SIG-M5 treated with dmso at 0.1 percent for 504 hours (cell line): Measurements from ENCODE around the gene GRIN2D.
"Not testable (repeated sequence)": the region's sequence is repeated elsewhere in the genome, so short reads cannot be mapped to it uniquely, and the experiment has no call there.

ENCODE experiments used
- DNase-seq: peaks from one replicate; lab custom pipeline; 2025; ENCODE audit not compliant: unreplicated experiment; lab: John Stamatoyannopoulos, UW

Gene GRIN2D

GRCh38 chr19:48371367-48371766, 22.1 kb upstream of the GRIN2D start:
- DNase-seq: no peak

- DNase-seq: not testable (repeated sequence)
Measured at GRCh38 chr19:48371771-48372170, 21.7 kb upstream of the GRIN2D start.

GRCh38 chr19:48372904-48373303, 20.6 kb upstream of the GRIN2D start:
- no peak for DNase-seq

GRCh38 chr19:48373567-48373966, 19.9 kb upstream of the GRIN2D start:
- DNase-seq: no peak

- no peak for DNase-seq
Measured at GRCh38 chr19:48378194-48378570, 15.3 kb upstream of the GRIN2D start.

- DNase-seq: no peak
Measured at GRCh38 chr19:48379058-48379457, 14.4 kb upstream of the GRIN2D start.

- no peak for DNase-seq
Measured at GRCh38 chr19:48381178-48381950, 12.1 kb upstream of the GRIN2D start.

GRCh38 chr19:48382286-48382685, 11.2 kb upstream of the GRIN2D start:
- DNase-seq: no peak

- DNase-seq: no peak
Measured at GRCh38 chr19:48385461-48386087, 7.9 kb upstream of the GRIN2D start.

- no peak for DNase-seq
Measured at GRCh38 chr19:48386981-48387380, 6.5 kb upstream of the GRIN2D start.

- peak; percentile 46 for DNase-seq
Measured at GRCh38 chr19:48390188-48391099, 3.0 kb upstream of the GRIN2D start.

GRCh38 chr19:48391100-48392005, 2.1 kb upstream of the GRIN2D start, which contains the start of gene KDELR1:
Gene KDELR1 (minus strand): TSS chr19:48391551. CDS start chr19:48391358, 193 bp downstream.
- peak; percentile 49 for DNase-seq

- DNase-seq: not testable (repeated sequence)
Measured at GRCh38 chr19:48392006-48392344, 1.5 kb upstream of the GRIN2D start.

- no peak for DNase-seq
Measured at GRCh38 chr19:48392860-48393558, 459 bp upstream of the GRIN2D start.

- DNase-seq: peak; percentile 24
Measured at GRCh38 chr19:48394331-48395169, 1.1 kb downstream of the GRIN2D start.

- DNase-seq: no peak
Measured at GRCh38 chr19:48395170-48395455, 1.6 kb downstream of the GRIN2D start.

GRCh38 chr19:48395499-48395898, 2.0 kb downstream of the GRIN2D start:
- DNase-seq: no peak

- DNase-seq: no peak
Measured at GRCh38 chr19:48396016-48396823, 2.8 kb downstream of the GRIN2D start.

- DNase-seq: no peak
Measured at GRCh38 chr19:48396824-48397176, 3.3 kb downstream of the GRIN2D start.
